Tibial nerve (tissue), 4 donors: ENCODE data around the gene PLEKHJ1.

Source experiments
- EP300 ChIP-seq, 2 donors: sonication (generic); formaldehyde crosslinking; IDR thresholded peaks; one replicate each; pipeline ENCODE4 v1.6.1; 2017; ENCODE audit warnings: antibody characterized with exemption in 2 of 2, mild to moderate bottlenecking in 1 of 2
- POLR2A ChIP-seq, 2 donors: fragments of 450-650 bp; IDR thresholded peaks; one replicate each; pipeline ENCODE4 v1.6.1; 2017; ENCODE audit warnings: antibody characterized with exemption in 2 of 2, mild to moderate bottlenecking in 2 of 2, moderate library complexity in 2 of 2
- TF ChIP-seq, protein P1 (sequence below), 5 experiments: fragments of 200-600 bp in 3 of 5; fragments of 450-650 bp in 2 of 5; sonication (generic) in 3 of 5; IDR thresholded peaks; one replicate each; pipeline ENCODE4 v1.5.1; 2016 to 2019; ENCODE audit warnings: antibody characterized with exemption in 5 of 5, mild to moderate bottlenecking in 3 of 5, moderate library complexity in 2 of 5

DNA sequence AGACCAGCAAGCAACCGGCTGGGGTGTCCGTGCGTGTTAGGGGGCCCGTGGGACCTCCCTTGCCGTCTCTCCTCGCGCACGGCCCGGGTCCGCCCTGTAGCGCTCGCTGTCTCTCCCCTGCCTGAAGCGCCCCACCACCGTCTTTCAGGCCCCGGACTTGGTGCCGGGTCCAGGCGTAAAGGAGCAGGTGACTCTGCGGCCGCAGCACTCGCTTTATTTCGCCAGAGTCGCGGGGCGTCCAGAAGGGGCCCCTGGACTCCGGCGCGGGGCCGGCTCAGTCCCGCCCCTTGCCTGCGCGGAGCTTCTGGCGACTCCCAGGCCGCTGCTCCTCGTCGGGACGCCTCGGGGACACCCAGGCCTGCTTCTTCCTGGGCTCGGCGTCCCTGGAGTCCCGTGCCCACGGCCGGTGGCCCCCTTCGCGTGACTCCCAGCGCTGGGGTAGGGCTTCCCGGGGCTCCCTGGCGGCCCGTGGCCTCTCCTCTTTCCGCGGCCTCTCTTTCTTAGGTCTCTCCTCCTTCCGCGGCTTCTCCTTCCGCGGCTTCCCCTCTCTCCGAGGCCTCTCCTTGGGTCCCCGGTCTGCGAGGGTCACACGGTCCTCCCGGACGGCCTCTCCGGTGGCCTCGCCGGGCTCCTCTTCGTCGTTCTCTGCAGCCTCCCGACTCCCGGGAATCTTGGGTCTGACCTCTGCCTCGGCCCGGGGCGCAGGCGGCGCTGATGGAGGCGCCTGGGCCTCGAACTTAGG is 16.1 kb upstream of the PLEKHJ1 start:
- TF ChIP-seq, protein P1, sequence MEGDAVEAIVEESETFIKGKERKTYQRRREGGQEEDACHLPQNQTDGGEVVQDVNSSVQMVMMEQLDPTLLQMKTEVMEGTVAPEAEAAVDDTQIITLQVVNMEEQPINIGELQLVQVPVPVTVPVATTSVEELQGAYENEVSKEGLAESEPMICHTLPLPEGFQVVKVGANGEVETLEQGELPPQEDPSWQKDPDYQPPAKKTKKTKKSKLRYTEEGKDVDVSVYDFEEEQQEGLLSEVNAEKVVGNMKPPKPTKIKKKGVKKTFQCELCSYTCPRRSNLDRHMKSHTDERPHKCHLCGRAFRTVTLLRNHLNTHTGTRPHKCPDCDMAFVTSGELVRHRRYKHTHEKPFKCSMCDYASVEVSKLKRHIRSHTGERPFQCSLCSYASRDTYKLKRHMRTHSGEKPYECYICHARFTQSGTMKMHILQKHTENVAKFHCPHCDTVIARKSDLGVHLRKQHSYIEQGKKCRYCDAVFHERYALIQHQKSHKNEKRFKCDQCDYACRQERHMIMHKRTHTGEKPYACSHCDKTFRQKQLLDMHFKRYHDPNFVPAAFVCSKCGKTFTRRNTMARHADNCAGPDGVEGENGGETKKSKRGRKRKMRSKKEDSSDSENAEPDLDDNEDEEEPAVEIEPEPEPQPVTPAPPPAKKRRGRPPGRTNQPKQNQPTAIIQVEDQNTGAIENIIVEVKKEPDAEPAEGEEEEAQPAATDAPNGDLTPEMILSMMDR (IDR thresholded peaks at IDR 0.05), result no peak
- TF ChIP-seq EP300 (IDR thresholded peaks at IDR 0.05), result no peak
- no peak for TF ChIP-seq POLR2A (IDR thresholded peaks at IDR 0.05)
